Central memory CD8-positive, alpha-beta T cell (primary cell): ENCODE data around the gene HSD11B2.

Experiments used
- ATAC-seq: fragments of 150-1000 bp; cut with Tn5 transposase; replicated peaks from 2 replicates; pipeline ENCODE4 v1.10.0; 2022; ENCODE audit warnings: mild to moderate bottlenecking, moderate FRiP score, moderate number of reproducible peaks; ENCODE audit not compliant: poor library complexity, severe bottlenecking; ENCODE audit errors: extremely low read depth
- DNase-seq, 2 donors: peaks; one replicate each; pipeline ENCODE4 v3.0.0; 2021; ENCODE audit warnings: low spot score in 2 of 2
- H3K27ac Mint-ChIP-seq: one replicate; pipeline ENCODE4 v1.8.0; 2022; ENCODE audit warnings: low read depth, mild to moderate bottlenecking, moderate library complexity, mixed read lengths
- H3K27me3 Mint-ChIP-seq: one replicate; pipeline ENCODE4 v1.8.0; 2022; ENCODE audit warnings: mixed read lengths
- H3K36me3 Mint-ChIP-seq: one replicate; pipeline ENCODE4 v1.8.0; 2022; ENCODE audit warnings: mild to moderate bottlenecking, moderate library complexity, mixed read lengths; ENCODE audit not compliant: insufficient read depth
- H3K4me1 Mint-ChIP-seq: one replicate; pipeline ENCODE4 v1.8.0; 2022; ENCODE audit warnings: mixed read lengths
- H3K4me3 Mint-ChIP-seq: one replicate; pipeline ENCODE4 v1.8.0; 2022; ENCODE audit warnings: mild to moderate bottlenecking, moderate library complexity, mixed read lengths
- H3K9me3 Mint-ChIP-seq: one replicate; pipeline ENCODE4 v1.8.0; 2022; ENCODE audit warnings: mixed read lengths

Gene HSD11B2

DNA sequence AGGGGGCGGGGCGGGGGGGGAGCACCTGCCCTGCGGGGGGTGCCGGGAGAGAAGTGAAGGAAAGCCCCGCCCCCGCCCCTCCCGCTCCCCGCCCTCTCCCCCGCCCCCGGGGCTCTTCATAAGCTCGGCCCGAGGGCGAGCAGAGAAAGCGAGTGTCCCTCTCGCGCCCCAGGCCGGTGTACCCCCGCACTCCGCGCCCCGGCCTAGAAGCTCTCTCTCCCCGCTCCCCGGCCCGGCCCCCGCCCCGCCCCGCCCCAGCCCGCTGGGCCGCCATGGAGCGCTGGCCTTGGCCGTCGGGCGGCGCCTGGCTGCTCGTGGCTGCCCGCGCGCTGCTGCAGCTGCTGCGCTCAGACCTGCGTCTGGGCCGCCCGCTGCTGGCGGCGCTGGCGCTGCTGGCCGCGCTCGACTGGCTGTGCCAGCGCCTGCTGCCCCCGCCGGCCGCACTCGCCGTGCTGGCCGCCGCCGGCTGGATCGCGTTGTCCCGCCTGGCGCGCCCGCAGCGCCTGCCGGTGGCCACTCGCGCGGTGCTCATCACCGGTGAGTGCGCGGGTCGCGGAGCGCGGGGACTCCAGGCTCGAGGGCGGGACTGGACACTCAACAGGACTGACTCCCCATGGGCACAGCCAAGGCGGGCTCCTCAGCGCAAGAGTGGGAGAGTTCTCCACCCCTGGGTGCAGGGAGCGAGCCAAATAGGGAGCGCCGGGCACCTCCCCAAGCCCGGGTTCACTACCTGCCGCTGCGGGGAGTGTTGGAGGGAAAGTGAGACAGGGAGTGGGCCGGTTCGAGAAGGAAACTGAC lies at the start of gene HSD11B2:
Gene HSD11B2, plus strand, starts transcription at position 145 of the 798 bp plus-strand sequence. Its CDS starts 128 bp downstream, at position 273.
- ATAC-seq: no peak
- DNase-seq: no peak
- Mint-ChIP-seq H3K4me3 (peak within 1 kb of the TSS; percentile 83), H3K27me3 (peaks cover 44% of the 10 kb centered on the region), H3K36me3 (peaks cover 2% of the 10 kb centered on the region), H3K4me1 (peaks cover 5% of the 10 kb centered on the region), H3K27ac (no peak within 1 kb of the TSS), H3K9me3 (no peaks in the 10 kb centered on the region)

DNA sequence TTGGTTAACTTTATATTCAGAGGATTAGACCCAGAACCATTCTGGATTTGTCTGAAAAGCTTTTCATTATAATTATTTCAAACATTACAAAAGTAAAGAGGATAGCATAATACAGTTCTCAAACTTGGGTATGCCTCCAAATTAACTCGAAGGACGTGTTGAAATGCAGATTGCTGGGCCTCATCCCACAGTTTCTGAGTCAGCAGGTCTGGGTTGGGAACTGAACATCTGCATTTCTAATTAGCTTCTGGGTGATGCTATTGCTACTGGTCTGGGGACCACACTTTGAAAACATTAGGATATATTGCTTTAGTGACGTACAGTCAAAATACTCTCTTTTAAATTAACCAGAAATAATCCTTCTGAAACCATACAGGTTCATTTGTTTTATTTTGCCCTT lies 47.6 kb upstream of the HSD11B2 start:
- Mint-ChIP-seq H3K27ac (no peak overlapping the region), H3K9me3 (no peaks in the 10 kb centered on the region), H3K4me3 (no peak overlapping the region), H3K36me3 (no peaks in the 10 kb centered on the region), H3K27me3 (no peaks in the 10 kb centered on the region), H3K4me1 (no peaks in the 10 kb centered on the region)
- ATAC-seq (no peak), DNase-seq (no peak)

DNA sequence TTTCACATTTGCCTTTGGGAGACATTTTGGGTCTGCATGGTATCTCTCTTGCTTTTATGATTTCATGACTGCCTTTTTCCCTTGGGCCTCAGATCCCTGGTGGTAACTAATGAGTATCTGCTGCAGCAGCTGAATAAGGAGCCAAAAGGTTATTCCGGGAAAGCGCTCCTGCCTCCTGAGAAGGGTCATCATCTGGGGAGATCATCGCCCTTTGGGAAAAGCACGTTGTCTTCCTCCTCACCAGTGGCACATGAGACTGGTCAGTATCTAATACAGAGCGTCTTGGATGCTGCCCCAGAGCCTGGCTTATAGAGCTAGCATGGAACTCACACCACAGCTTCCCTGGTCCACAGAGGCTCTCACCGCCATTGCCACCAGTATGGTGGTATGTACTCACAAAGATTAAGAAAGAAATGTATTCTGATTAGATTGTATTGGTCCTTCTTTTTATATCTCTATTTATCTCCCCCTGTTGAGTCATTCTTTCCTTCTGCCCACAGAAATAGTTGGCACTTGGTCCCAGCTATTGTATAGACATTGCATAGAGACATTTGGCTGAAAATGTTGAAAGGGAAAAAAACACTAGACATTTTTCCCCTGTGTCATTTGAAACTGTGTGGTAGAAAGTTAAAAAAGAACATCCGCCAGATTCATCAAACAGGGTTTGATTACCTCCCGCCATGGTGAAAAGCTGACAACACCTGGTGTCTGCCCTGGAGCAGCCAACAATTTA lies 46.0 kb upstream of the HSD11B2 start:
- no peaks in the 10 kb centered on the region for H3K36me3 Mint-ChIP-seq
- no peaks in the 10 kb centered on the region for H3K4me1 Mint-ChIP-seq
- no peak for ATAC-seq
- no peak overlapping the region for H3K4me3 Mint-ChIP-seq
- no peak for DNase-seq
- no peaks in the 10 kb centered on the region for H3K9me3 Mint-ChIP-seq
- H3K27ac Mint-ChIP-seq: no peak overlapping the region
- no peaks in the 10 kb centered on the region for H3K27me3 Mint-ChIP-seq

DNA sequence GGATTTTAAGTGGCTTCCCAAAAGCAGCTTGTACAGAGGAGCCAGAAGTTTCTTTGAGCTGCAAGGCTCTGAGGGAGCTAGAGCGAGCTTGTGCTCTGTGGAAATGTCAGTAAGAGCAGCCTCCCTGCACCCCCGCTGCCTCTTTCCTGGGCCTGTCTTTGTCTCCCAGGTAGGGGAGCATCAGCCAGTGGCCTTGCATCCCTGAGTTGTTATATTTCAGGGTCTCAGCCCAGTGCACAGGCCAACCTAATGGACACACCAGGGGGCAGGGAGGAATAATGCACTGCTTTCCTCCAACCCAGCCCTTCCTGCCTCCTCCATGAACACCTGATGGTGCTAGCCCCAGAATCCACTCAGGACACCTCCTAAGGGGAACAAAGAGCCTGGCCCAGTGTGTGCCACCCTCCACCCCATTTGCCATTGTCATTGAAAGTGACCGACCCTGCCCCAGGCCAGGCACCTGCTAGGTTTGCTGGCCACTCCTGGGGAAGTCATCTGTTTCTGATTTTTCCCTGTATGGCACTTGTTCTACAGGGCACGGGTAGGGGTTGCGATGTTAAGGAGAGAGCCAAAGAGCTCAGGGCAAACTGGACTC lies 44.0 kb upstream of the HSD11B2 start:
- DNase-seq: no peak
- H3K27ac Mint-ChIP-seq: no peak overlapping the region
- peaks cover 9% of the 10 kb centered on the region for H3K27me3 Mint-ChIP-seq

DNA sequence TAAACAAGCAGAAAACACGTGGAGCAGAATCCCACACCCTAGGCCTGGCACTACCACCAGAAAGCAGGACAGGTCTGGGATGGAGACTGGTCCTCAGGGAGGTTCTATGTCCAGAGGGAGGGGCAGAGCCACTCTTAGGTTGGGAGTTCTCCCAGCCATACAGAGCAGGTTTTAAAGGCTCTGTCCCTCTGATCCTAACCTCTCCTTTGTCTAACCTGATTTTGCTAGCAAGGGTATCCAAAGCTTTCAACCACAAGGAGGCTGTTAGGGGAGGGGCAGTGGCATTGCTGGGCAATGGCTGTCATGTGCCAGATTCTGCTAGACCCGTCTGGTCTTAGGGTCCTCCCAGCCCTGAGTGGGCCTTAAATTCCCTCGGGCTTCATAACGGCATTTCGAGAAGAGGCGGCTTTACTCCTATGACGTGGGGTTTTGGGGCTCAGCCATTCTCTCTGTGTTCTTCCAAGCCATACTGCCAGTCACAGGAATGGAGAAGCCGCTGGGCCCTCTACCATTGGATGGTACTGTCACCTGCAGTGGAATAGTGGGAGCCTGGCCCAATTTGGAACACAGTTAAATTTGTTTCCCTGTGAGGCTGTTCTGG lies 43.3 kb upstream of the HSD11B2 start:
- DNase-seq (no peak), ATAC-seq (no peak)
- H3K36me3 Mint-ChIP-seq: no peaks in the 10 kb centered on the region
- H3K9me3 Mint-ChIP-seq: no peaks in the 10 kb centered on the region
- peaks cover 16% of the 10 kb centered on the region for H3K27me3 Mint-ChIP-seq
- no peaks in the 10 kb centered on the region for H3K4me1 Mint-ChIP-seq
- no peak overlapping the region for H3K27ac Mint-ChIP-seq
- H3K4me3 Mint-ChIP-seq: no peak overlapping the region

More for the DNA sequence above, 44.0 kb upstream of the HSD11B2 start:
- Mint-ChIP-seq H3K36me3 (no peaks in the 10 kb centered on the region), H3K9me3 (no peaks in the 10 kb centered on the region), H3K4me1 (no peaks in the 10 kb centered on the region), H3K4me3 (no peak overlapping the region)
- ATAC-seq: no peak

DNA sequence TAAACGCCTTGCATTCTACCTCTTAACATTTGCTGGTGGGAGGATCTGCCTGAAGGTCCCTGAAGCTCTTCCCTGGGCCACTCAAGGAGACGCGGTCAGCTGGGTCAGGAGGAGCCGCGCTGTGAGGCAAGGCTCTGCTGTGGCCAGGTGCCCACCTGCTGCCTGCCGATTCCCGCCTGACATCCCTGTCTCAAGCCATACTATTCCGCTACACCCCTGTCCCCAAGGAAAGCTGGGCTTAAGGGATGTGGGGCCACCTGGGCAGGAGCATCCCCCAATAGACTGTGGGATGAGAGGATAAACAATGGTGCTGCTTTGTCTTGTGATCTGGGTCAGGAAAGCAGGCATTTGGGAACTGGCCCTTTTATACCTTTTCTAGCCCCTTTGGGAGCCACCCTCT lies 42.7 kb upstream of the HSD11B2 start:
- DNase-seq (no peak), ATAC-seq (no peak)
- H3K4me1 Mint-ChIP-seq: no peaks in the 10 kb centered on the region
- H3K27ac Mint-ChIP-seq: no peak overlapping the region
- H3K27me3 Mint-ChIP-seq: peaks cover 19% of the 10 kb centered on the region
- H3K36me3 Mint-ChIP-seq: no peaks in the 10 kb centered on the region
- no peaks in the 10 kb centered on the region for H3K9me3 Mint-ChIP-seq
- H3K4me3 Mint-ChIP-seq: no peak overlapping the region

DNA sequence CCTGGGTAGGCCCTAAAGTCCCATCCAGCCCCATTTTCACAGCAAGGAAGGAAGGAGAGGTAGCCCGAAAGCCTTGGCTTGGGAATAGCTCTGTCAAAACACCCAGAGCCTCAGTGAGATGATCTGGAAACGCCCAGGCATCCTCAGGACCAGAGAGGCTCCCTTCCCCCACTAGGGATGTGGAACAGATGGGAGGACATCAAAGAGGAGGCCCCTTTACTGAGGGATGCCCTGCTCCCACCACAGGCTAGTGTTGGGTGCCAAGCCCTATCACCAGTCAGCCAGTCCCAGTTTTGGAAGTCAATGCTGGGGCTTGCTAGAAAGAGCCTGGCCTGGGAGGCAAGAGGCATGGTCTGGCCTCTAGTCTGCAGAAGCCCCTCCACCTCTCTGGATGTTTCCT lies 42.3 kb upstream of the HSD11B2 start:
- DNase-seq (no peak), ATAC-seq (no peak)
- Mint-ChIP-seq H3K4me3 (no peak overlapping the region), H3K27ac (no peak overlapping the region), H3K9me3 (no peaks in the 10 kb centered on the region), H3K27me3 (peaks cover 21% of the 10 kb centered on the region), H3K36me3 (no peaks in the 10 kb centered on the region), H3K4me1 (peaks cover 2% of the 10 kb centered on the region)

DNA sequence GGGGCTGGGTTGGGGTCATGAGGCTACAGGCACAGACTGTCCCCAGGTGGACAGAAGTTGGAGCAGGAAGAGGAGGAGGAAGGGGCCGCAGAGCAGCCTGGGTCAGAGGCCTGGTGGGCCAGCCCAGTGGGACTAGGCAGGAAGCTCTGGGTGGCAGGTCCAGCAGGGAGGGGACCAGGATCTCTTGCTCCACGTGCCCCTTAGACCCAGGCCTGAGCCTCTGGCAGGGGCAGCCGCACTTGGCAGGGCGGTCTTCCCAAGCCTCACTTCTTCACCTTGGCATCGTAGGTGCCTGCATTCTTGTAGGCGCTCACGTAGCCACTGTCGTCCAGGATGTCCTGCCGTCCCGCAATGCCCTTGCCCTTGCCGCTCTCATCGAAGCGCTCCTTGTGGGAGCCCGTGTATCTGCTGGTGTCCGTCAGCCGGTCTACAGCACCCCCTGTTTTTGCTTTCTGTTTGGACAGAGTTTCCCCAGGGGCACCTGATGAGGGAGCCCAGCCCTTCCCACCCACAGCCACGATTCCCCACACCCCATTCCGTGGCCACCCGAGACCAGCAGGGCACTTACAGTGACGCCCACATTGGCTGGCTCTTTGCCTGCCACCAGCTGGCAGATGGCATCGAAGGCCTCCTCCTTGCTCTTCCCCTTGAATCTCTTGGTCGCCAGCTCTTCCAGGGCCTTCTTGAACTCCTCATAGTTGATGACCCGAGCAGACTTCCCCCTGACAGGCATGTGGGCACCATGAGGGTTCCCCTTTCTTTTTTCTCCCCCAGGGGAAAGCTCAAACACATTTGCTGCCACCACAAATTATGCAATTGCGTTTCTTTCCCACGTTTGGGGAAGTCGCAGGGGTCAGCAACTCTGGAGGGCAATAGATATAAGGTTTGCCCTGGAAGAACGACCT lies 40.8 kb upstream of the HSD11B2 start:
- Mint-ChIP-seq H3K4me1 (peaks cover 10% of the 10 kb centered on the region), H3K4me3 (no peak overlapping the region), H3K9me3 (no peaks in the 10 kb centered on the region), H3K27ac (no peak overlapping the region), H3K36me3 (peaks cover 3% of the 10 kb centered on the region), H3K27me3 (peaks cover 31% of the 10 kb centered on the region)
- DNase-seq (no peak), ATAC-seq (no peak)

DNA sequence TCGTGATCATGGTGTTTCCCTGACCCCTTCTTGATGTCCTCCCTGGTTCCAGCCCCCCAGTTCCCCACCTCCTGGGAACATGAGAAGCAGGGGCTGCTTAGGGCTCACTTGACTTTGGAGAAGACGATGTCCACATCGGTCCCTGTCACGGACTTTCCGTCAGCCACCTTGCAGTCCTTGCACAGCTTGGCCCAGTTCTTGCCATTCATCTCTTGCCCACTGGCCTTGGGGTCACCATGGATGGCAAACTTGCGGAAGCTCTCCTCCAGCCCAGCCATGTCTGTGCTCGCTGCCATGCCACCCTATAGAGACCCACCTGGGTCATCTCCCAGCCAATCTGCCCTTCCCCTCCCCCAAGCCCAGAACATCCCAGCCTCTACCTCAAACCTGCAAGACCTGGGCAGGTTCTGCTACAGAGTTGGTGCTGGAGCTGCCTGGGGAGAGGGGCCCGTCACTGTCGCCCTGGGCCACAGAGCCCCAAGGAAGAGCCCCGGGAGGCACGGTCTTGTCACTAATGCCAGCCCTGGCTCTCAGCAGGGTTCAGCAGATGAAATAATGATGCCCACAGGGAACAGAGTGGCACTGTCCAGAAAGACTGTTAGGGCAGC lies 40.0 kb upstream of the HSD11B2 start:
- peaks cover 31% of the 10 kb centered on the region for H3K27me3 Mint-ChIP-seq

DNA sequence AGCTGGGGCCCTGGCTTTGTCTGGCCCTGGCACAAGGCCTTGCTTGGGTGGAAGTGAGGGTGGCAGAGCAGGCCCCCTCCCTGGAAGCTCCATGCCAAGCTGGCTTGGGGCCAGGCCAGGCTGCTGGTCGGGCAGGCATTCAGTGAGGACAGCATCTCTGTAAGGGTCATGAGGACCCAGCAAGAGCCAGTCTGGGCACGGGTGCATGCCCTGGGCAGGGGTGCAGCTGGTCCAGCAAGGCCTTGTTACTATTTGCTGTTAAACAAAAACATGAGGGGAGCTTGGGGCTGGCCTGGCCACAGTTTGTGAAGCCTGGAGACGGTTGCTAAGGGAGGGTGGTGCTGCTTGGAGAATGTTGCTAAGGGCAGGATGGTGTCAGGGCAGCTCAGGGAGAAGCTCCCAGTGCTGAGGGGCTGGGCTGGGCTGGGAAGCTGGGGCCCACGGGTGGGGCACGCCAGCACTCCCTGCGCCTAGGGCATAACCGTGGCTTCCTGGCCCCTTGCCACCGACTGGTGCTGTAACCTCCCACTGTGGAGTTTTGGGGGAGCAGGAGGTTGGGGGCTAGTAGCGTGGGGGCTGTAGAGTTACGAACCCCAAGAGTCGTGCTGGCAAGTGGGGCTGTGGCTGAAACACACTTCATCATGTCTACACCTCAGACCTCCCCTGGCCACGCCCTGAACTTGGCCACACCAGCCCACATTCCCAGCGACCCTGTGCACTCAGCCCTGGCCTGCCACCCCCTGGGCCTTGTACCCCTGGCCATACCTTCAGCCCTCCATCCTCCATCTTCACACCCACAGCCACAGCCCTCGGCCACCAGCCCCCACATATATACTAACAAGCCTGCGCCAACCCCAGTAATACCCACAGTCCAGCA lies 39.3 kb upstream of the HSD11B2 start:
- Mint-ChIP-seq H3K27me3 (peaks cover 31% of the 10 kb centered on the region), H3K4me3 (no peak overlapping the region), H3K9me3 (no peaks in the 10 kb centered on the region), H3K4me1 (peaks cover 10% of the 10 kb centered on the region), H3K27ac (no peak overlapping the region), H3K36me3 (peaks cover 3% of the 10 kb centered on the region)
- DNase-seq: no peak
- ATAC-seq: no peak

More for the DNA sequence above, 40.0 kb upstream of the HSD11B2 start:
- Mint-ChIP-seq H3K36me3 (peaks cover 3% of the 10 kb centered on the region), H3K9me3 (no peaks in the 10 kb centered on the region), H3K4me1 (peaks cover 10% of the 10 kb centered on the region), H3K27ac (no peak overlapping the region), H3K4me3 (no peak overlapping the region)
- DNase-seq: no peak
- no peak for ATAC-seq
